HG02938 (cell line): ENCODE data around the gene IL17RC.
"Not testable (repeated sequence)": the region's sequence is repeated elsewhere in the genome, so short reads cannot be mapped to it uniquely, and the experiment has no call there.

ENCODE experiments used
- ATAC-seq: cut with Tn5 transposase; IDR thresholded peaks from one replicate; pipeline ENCODE4 v1.9.1; 2021; ENCODE audit warnings: mild to moderate bottlenecking, moderate library complexity; ENCODE audit not compliant: unreplicated experiment

Gene IL17RC

DNA sequence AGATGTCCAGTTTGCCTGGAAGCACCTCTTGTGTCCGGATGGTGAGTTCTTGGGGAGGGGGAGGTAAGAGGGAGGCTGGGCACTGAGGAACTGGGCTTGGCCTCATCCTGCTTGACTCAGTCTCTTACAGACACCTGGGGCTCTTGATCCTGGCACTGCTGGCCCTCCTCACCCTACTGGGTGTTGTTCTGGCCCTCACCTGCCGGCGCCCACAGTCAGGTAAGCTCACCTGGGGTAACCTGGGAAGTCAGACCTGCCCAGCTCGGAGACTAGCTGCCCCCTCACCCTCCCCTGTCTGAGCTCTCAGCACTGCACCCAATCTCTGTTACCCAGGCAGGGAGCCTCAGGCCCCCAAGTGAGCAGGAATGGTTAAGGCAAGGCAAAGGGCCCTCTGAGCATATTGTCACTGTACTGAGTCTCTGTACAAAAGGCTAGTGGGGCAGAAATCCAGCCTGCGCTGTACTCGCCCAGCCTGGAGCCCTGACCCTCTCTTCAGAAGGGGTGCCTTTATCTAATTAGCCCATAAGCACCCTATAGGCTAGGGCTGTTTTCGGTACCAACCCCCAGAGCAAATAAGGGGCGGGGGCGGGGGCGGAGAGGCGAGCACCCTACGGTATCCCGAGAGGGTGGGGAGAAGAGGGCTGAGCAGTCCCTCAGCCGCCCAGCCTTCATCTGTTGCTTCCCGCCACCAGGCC is 2.2 kb upstream of the IL17RC start:
- ATAC-seq = no peak

DNA sequence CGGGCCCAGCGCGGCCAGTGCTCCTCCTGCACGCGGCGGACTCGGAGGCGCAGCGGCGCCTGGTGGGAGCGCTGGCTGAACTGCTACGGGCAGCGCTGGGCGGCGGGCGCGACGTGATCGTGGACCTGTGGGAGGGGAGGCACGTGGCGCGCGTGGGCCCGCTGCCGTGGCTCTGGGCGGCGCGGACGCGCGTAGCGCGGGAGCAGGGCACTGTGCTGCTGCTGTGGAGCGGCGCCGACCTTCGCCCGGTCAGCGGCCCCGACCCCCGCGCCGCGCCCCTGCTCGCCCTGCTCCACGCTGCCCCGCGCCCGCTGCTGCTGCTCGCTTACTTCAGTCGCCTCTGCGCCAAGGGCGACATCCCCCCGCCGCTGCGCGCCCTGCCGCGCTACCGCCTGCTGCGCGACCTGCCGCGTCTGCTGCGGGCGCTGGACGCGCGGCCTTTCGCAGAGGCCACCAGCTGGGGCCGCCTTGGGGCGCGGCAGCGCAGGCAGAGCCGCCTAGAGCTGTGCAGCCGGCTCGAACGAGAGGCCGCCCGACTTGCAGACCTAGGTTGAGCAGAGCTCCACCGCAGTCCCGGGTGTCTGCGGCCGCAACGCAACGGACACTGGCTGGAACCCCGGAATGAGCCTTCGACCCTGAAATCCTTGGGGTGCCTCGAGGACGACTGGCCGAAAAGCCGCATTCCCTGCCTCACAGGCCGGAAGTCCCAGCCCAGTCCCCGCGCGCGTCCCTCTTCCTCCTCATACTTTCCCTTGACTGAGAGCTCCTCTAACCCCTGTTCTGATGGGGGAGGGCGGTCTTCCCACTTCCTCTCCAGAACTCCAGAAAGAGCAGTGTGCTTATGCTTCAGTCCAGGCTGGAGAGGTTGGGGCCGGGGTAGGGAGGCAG is 1.4 kb upstream of the IL17RC start:
- ATAC-seq = no peak

DNA sequence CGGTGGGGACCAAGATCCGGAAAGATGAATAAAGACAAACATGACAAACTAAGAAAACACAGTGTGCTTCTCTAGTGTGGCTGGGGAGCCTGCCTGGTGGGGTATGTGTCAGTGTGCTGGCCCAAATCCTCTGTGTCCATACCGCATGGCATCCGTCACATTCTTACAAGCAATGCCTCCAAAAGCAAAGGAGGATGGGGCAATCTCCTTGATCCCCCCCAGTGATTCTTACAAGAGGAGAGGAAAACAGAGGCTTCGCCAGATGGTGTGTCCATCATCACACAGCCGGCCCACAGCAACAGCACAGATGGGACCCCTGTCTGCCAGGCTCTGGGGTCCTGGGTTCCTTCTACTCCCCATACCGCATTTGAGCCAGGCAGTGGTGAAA is 558 bp upstream of the IL17RC start:
- no peak for ATAC-seq

- ATAC-seq = no peak
Observed at GRCh38 chr3:9917820-9918219, 922 bp downstream of the IL17RC start.

DNA sequence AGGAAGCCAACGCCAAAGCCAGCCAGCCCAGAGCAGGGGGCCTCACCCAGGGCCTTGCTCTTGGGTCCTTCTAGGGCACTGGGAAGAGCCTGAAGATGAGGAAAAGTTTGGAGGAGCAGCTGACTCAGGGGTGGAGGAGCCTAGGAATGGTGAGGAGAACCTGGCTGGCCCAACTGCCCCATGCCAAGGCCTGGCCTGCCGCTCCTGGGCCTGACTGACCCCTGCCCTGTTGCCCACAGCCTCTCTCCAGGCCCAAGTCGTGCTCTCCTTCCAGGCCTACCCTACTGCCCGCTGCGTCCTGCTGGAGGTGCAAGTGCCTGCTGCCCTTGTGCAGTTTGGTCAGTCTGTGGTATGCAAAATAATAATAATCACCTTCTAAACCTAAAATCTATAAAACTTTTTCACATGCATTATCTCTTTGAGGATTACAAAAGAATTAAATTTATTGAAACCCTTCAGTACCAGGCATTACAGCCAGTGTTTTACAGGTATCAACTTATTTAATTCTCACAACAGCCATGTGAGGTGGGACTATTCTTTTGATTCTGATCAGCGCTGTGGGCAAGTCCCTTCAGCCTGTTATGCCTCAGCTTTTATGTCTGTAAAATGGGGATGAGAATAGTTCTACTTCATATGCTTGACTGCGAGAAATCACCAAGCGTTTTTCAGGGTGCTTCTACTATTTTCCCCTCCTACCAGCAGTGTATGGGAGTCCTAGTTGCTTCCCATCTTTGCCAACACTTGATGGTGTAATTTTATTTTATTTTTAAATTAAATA is 1.6 kb downstream of the IL17RC start:
- no peak for ATAC-seq

- no peak for ATAC-seq
Observed at GRCh38 chr3:9928158-9928557, 11.3 kb downstream of the IL17RC start.

DNA sequence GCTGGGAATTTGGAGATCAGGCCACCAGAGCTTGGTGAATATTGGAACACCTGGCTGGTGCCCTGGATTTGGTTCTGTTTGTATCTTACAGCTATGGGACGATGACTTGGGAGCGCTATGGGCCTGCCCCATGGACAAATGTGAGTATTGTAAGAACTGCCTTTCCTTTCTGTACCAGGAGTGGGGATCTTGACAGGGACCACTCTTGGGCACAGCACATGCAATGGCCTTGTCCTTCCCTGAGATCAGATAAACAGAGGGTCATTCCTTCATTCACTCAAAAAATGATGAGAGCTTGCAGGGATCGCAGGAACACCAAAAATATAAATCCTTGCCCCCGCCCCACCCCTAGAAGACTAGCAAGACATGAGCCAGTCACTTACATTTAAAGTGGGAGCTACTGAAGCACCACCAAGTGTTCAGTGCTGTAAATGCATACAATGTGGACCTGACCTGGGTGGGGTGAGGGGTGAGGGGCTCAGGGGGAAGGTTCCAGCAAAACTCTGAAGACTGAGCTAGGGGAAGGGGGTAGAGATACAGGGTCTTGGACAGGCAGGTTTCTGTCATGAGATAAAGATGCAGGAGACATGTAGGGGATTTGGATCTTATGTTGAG is 14.0 kb downstream of the IL17RC start:
- ATAC-seq = no peak

DNA sequence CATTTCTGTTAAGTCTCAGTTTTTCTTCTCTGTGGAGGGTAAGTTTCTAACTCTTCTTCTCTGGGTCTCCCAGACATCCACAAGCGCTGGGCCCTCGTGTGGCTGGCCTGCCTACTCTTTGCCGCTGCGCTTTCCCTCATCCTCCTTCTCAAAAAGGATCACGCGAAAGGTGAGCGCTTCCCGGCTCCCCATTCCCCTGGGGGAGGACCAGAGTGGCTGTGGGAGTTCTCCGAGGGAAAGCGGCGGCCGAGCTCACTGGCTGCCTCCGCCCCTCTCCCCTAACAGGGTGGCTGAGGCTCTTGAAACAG is 15.6 kb downstream of the IL17RC start:
- no peak for ATAC-seq

DNA sequence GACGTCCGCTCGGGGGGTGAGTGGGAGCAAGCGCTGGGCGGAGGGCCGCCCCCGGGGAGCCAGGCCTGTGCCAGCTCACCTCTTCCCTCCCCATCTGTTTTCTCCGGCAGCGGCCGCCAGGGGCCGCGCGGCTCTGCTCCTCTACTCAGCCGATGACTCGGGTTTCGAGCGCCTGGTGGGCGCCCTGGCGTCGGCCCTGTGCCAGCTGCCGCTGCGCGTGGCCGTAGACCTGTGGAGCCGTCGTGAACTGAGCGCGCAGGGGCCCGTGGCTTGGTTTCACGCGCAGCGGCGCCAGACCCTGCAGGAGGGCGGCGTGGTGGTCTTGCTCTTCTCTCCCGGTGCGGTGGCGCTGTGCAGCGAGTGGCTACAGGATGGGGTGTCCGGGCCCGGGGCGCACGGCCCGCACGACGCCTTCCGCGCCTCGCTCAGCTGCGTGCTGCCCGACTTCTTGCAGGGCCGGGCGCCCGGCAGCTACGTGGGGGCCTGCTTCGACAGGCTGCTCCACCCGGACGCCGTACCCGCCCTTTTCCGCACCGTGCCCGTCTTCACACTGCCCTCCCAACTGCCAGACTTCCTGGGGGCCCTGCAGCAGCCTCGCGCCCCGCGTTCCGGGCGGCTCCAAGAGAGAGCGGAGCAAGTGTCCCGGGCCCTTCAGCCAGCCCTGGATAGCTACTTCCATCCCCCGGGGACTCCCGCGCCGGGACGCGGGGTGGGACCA is 16.1 kb downstream of the IL17RC start:
- ATAC-seq = peak; percentile 53

DNA sequence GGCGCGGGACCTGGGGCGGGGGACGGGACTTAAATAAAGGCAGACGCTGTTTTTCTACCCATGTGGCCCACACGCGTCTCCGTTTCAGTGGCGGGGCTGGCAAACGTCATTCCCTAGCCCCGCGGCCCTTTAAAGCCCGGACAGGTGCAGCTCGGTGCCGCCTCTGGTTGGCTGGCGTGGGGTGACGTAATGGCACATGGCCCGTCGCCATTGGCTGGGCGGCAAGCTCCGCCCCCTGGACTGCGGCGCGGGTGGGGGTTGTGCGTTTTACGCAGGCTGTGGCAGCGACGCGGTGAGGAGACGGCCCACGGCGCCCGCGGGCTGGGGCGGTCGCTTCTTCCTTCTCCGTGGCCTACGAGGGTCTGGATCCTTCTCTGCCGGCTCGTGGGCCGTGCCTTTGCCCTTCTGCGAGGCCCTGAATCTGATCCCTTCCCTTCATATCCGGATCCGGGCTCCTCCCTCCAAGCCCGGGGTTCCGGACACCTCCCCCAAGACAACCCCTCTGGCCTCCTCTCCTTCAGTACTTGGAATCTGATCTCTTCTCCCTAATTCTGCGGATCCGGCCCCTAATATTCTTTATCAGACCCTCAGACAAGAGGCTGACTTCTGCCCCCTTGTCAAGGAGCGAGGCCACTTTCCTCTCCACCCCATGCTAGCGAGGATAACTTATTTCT is 16.8 kb downstream of the IL17RC start, which contains the start of gene CRELD1:
CRELD1 (plus strand) TSS at position 274 of the 674 bp plus-strand sequence. CDS start 605 bp downstream, outside the sequence.
- peak; percentile 88 for ATAC-seq

GRCh38 chr3:9934235-9934621 is 17.3 kb downstream of the IL17RC start:
- no peak for ATAC-seq

- ATAC-seq = no peak
Observed at GRCh38 chr3:9934993-9935392, 18.1 kb downstream of the IL17RC start.

GRCh38 chr3:9935966-9936510 is 19.1 kb downstream of the IL17RC start:
- ATAC-seq = no peak

DNA sequence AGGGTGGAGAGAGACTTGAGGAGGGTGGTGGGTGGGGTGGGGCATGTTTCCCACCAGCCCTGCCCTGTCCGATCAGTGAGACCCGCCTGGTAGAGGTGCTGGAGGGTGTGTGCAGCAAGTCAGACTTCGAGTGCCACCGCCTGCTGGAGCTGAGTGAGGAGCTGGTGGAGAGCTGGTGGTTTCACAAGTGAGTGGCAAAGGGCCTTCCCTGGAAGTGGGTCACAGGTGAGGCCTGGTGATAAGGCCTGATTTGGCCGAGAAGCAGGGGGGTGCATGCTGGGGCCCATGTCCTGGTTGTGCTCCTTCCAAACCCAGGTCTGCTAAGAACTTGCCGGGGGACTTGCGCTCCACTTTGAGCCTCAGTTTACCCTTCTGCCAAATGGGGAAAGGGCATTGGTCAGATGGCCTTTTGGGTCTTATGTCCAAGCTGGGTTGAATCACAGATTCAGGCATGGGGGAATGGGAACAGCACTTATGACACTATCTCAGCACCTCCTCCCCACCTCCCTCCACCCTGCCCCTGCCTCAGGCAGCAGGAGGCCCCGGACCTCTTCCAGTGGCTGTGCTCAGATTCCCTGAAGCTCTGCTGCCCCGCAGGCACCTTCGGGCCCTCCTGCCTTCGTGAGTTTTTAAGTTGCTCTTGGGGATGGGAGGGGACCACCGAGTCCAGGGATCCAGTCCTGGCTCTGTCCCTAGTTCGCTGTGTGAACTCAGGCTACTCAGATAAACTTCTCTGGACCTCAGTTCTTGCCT is 20.8 kb downstream of the IL17RC start:
- no peak for ATAC-seq

DNA sequence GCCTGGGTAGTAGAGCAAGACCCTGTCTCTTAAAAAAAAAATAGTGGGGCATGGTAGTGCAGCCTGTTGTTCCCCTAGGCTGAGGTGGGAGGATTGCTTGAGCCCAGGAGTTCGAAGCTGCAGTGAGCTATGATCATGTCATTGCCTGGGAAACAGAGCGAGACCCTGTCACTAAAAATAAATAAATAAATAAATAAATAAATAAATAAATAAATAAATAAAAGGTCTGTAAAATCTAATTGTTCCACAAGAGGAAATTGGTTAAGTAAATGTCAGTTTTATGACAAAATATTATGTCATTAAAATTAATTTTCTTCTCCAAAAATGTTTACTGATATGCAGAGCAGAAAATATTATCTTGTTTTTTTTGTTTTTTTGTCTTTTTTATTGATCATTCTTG is 22.1 kb downstream of the IL17RC start:
- no peak for ATAC-seq

DNA sequence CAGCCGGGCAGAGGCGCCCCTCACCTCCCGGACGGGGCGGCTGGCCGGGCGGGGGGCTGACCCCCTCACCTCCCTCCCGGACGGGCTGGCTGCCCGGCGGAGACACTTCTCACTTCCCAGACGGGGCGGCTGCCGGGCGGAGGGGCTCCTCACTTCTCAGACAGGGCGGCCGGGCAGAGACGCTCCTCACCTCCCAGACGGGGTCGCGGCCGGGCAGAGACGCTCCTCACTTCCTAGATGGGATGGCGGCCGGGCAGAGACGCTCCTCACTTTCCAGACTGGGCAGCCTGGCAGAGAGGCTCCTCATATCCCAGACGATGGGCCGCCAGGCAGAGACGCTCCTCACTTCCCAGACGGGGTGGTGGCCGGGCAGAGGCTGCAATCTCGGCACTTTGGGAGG is 23.0 kb downstream of the IL17RC start:
- ATAC-seq = not testable (repeated sequence)

- no peak for ATAC-seq
Observed at GRCh38 chr3:9940746-9941145, 23.8 kb downstream of the IL17RC start.

- ATAC-seq = no peak
Observed at GRCh38 chr3:9942164-9942563, 25.3 kb downstream of the IL17RC start.
